GM19328 (cell line): ENCODE data around the gene SPTSSA.

Experiments used
- ATAC-seq: cut with Tn5 transposase; IDR thresholded peaks from one replicate; pipeline ENCODE4 v1.9.1; 2021; ENCODE audit warnings: mild to moderate bottlenecking, moderate library complexity; ENCODE audit not compliant: unreplicated experiment

SPTSSA gene

DNA sequence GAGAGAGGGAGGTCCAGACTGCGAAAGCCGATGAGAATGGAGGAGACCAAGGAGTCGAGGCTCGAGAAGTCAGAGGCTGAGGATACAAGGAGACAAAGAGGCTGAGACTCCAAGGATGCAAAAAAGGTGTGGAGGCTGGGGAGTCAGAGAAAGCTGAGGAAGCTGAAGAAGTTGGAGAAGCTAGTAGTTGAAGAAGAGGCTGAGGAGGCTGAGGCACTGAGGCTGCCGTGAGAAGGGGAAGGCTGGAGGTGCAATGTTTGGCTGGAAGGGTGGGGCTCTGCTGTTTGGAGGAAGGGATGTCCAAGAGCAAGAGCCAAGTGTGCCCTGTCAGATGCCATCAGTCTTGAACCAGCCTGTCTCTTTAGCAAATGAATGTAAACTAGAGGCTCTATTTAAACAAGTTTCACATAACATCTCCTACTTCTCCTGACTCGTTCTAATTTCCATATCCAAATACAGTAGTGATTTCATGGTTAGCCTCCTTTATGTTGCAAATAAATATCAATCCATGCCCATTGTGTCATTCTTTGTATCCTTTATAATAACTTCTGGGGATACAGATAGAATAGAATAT is 10.8 kb upstream of the SPTSSA start:
- ATAC-seq = no peak

DNA sequence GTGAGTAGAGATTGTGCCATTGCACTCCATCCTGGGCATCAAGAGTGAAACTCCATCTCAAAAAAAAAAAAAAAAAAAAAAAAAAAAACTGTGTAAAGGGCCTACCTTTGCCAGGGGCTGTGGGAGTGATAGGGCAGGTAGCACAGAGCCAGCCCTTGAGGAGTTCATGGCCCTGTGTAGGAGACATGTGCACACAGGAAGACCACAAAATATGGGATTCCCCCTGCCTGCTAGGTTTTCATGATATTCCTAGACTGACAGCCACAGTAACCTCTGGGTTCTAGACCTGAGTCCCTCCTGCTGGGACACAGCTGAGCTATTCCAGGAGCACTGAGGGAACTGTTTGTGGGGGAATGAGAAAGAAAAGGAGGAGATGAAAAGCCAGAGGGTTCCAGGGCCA is 8.3 kb upstream of the SPTSSA start:
- ATAC-seq = no peak

DNA sequence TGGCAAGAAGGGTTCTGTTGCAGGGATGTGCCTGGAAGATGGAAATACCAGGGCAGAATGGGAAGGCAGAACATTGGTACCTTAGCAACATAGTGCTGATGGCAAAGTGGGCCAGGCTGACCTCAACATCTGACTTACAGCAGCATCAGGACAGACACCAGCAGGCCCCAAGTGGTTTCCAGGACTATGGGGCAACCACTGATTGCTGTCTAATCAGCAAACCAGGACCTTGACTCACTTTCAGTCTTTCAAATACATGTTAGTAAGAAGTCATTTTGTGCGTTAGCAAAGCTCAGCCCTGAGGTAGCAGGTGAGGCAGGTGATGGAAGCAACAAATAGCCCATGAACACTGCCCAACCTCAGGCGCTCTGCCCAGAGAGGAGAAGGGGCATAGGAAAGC is 4.7 kb upstream of the SPTSSA start:
- no peak for ATAC-seq

DNA sequence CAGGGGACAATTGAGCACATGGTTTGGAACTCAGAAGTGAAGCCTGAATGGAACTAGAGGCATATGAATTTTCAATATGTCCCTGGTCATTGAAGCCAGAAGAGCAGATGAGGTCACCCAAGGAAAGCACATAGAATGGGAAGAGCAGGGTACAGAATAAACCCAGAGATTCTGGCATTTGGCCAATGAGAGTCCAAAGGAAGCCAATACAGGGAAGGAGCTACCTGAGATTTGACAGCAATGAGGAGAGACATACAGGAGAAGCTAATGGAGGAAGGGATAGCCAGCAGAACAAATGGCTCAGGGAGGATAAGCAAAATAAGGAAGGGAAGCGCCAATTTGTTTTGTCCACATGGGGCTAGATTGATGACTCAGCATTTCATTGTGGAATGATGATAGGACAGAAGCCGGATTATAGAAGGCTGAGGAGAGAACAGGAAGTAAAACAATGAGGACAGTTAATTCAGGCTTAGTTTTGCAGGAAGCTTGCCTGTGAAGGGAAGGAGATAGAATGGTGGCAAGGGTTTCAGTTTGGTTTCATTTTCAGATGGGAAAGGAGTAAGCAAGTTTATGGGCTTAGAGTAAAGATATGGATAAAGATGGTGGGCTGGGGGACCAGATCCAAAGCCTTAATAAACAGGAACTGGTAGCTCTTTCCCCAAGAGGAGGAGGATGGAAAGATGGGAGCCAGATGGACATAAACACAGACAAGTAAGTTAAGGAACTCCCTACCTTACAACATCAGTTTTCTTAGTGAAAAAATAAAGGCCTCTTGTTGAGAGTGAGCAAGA is 3.2 kb upstream of the SPTSSA start:
- ATAC-seq = no peak

DNA sequence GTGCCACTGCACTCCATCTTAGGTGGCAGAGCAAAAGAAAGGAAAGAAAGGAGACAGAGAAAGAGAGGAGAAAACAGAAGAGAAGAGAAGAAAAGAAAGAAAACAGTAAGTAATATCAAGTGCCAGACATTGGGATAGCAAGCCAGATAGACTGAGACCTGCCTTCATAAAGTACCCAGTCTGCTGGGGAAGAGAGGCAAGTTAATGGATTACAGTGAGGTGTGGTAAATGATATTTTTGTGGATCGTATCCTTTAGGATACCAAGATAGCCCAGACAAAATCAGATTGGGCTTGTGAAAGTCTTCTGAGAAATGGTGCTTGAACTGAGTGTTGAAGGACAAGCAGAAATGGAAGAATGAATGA is 1.5 kb upstream of the SPTSSA start:
- ATAC-seq = no peak

DNA sequence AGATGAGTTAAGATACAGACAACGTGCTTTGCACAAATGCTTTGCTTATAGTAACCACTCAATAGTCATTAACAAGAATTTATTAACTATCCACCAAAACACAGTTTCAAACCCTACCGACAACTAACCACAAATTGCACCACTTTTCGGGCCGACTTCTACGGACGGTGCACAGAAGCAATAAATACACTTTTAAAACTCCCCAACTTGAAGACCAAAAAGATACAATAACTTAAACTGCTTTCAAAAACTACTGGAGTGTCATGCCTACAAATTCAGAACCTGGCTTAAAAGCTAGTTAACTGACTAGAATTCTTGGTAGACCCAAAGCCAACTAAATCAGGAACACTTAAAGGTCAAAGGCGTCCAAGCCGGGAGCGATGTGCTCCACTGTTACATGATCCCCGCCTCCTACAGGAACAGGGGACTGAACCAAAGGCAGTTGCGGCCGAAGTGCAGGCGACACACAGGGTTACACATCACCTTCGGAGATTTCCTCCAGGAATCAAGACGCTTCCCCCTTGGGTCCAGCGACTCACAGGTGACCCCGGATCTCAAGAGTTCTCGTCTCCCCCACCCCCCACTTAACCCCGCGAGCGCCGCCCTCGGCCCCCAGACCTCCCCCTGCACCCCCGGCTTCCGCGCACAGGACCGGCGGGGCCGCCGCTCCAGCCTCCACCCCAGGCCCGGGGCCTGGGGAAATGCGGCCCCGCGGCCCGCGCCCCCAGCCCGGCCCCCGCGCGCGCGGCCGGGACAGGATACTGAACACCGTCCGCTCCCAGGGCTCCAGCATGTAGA is 507 bp downstream of the SPTSSA start:
- peak; percentile 27 for ATAC-seq

DNA sequence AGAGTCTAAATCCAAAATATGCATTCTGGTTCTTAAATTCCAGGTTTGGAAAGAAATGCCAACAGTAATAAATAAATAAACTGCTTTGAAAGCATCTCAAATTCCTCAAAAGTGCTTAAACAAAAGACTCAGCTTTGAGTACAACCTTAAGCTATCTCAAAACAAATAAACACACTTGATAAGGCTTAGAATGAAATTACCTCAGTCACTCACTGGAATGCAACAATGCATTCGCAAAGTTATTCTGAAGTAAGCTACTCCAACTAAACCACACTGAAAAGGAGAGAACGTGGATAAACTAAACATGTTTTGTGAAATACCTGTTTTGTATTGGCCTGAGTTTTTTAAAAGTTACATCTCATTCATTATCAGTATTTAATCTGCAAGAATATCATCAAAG is 1.2 kb downstream of the SPTSSA start:
- no peak for ATAC-seq

DNA sequence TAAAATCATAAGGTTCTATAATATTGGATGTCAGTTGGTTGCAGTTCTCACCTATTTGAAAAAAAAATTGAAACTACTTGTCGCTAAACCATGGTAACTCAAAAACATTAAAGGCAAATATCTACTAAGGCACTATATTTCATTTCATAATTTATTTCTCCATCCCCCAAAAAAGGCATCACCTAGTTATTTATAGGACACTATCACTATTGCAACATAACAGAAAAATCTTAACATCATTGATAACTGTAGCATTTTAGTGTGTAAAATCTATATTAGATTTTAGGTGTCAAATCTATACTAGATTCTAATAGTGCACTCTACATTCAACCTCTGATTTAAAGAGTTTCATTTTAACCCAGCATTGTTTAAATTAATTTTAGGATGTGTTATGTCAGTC is 1.7 kb downstream of the SPTSSA start:
- ATAC-seq = no peak

DNA sequence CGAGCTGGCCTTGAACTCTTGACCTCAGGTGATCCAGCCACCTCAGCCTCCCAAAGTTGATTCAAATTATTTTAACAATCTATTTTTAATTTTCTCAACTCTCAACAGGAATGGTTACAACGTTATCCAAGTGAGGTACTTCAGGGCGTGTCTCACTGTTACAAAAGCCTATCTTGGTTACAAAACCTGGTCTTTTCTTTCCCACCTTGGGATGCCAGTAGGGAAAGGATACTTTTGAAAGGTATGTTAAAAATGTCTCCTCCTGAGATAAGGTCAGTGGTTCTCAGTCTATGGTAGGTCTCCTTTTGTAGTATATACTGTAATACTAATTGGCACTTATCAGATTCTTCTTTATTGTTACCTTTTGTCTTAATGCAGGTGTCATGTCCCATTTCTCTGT is 4.9 kb downstream of the SPTSSA start:
- ATAC-seq = no peak

DNA sequence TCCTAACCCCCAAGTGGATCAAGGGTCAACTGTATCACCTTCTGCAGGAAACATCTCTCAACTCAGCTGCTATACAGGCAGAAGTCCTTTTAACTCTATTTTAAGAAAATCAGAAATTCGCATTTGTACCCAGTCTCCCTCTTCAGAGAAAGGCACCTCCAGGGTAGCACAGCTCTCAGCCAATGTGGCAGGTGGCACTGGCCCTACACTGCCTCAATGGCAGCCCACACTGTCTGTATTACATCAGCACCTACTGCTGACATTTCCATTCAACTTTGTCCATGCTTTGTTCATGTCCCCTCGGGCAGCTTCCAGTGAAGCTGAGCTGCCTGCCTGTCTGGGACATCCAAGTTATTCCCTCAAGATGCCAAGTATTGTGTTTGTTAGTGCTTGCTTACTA is 8.8 kb downstream of the SPTSSA start:
- no peak for ATAC-seq

DNA sequence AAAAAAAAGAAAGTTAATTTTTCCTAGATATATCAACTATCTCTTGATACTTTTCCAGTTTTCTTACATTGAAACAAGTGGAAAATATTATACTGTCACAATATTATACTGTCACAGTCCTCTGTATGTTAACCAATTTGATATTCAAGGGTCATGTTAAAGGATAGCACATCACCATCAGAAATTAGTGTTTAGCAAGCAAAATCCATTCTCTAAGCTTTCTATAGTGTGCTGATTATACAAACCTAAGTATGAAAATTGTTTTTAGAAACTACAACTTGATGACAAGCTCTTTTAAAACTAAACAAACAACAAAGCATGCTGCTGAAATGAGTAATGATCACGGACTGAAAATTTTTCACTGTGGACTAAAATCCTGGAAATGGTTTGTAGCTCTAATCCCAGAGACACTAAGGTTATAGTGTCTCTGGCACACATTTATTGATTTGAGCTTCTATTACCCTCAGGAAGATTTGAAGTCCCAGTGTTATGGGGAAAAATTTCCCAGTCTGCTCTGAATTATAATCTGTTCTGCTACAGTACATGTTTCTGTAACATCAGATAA is 9.7 kb downstream of the SPTSSA start:
- ATAC-seq = no peak

DNA sequence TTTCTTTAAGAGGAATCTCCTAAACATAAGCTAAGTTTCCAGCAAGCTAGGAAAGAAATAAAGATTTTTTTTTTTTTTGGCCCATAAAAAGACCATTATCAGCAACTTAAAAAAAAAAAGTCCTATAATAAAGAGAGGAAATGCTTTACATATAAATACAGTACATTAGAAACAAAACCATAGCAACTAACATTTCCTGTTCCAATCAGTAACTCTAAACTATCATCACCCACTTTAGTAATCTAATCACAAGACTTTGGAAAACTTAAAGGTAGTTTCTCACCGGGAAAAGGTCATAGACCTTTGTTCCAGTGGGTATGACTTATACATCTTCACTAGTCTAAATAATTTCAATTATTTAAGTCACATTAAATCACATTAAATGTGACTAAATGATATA is 11.1 kb downstream of the SPTSSA start:
- ATAC-seq = no peak

DNA sequence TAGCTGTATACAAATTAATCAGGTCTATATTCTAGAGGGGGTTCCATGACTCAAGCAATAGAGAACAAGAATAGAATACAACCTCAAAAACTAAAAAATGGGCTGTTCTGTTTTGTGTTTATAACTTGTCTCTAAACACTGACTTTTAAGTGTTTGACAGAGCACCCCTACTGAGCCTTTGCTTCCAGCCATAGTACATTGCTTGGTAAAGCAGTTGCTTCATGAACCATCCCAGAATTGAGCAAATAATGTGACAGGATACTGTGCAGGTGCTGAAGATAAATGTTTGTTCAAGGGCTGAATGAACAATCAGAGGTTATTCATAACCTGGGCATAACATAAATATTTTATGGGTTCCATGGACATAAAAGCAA is 11.5 kb downstream of the SPTSSA start:
- ATAC-seq = no peak

DNA sequence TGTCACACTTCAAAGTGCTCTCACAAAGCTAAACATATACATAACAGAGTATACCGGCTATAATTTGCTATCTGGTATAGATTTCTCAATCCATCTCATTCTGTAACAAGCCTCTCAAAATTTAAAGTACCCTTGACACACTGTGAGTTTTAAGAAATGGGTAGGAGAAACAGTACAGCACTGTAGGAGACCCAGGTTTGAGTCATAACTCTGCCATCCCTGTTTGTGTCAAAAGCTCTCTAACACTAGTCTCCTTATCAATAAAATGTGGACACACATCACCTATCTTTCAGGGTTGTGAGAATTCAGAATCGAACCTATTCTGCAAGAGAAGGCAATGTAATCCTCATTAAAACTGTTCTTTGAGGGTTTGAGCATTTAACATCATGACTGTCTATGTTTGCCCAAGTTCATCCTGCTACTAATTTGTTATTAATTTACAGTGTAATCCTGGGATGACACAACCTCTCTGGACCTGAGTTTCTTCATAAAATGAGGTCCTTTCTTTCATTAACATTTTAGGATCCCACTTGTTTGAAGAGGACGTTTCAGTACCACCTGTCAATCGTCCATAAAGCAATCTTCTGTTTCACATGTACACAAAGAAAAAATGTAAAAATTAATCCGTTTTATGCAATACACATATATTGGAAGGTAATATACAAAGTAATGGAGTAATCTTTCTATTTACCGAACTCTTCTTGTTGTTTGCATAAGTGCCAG is 12.1 kb downstream of the SPTSSA start:
- no peak for ATAC-seq

DNA sequence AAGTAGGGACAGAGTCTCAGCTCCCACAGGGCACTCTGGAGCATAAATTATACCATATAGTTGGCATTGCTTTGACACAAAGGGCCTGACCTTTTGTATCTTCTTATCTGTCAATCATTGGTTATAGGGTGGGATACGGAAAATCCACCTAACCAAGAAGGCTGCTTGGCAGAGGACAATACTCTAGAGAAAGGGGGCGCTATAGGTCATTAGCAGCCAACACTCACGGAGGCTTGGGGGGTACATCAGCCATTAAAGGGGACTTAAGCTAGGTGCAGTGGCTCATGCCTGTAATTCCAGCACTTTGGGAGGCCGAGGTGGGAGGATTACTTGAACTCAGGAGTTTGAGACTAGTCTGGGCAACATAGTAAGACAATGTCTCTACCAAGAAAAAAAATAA is 22.9 kb downstream of the SPTSSA start:
- ATAC-seq = no peak

DNA sequence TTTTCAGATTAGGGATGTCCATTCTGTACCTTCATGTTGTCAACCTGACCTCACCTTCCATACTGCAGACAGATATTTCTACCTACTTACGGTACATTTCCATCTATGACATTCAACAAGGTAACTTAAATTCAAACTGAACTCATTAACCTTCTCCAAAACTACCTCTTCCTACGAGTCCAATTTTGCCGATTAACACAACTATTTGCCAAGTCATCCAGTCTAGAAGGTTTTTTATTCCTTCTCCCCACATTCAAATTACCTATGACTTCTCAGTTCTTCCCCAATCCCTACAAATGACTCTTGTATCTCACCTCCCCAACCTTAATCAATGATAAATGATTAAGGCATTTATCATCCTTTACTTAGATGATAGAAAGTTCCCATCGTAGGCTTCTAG is 23.6 kb downstream of the SPTSSA start:
- ATAC-seq = no peak

DNA sequence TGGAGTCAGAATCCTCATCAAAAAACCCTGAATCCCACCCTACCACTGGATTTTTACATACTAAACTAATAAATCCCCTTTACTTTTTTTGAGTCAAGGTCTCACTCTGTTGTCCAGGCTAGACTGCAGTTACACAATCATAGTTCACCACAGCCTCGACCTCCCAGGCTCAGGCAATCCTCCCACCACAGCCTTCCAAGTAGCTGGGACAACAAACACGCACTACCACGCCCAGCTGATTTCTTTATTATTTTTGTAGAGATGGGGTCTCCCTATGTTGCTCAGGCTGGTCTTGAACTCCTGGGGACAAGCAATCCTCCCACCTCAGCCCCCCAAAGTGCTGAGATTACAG is 24.3 kb downstream of the SPTSSA start:
- no peak for ATAC-seq

DNA sequence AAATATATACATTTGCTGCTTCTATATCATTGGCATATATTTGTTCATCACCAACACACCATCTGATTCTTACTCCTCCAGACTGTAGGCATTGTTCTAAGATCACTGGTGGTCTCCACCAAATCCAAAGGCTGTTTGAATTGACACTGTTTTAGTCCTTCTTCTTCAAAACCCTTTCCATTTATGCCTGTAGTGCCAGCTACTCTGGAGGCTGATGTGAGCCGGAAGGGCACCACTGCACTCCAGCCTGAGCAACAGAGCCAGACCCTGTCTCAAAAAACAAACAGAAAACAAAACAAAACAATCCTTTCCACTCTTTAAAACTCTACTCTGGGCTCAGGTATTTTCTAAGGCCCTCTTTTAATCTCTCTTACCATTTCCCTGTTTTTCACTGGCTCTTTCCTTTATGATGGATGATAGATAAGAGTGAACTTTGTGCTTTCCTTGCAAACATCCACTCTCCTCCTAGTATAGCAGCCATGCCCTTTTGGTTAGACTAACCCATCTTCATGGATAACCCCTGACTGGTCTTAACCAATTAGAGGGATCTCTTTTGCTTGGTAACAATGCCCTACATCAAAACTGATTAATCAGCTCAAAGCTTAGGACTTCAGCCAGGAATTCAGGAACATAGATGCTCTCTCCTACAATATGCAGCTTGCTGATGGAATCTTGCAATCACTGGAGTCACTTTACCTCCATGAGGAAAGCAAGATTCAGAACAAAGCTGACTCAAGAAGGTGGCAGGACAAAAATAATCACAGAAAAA is 24.9 kb downstream of the SPTSSA start:
- no peak for ATAC-seq

DNA sequence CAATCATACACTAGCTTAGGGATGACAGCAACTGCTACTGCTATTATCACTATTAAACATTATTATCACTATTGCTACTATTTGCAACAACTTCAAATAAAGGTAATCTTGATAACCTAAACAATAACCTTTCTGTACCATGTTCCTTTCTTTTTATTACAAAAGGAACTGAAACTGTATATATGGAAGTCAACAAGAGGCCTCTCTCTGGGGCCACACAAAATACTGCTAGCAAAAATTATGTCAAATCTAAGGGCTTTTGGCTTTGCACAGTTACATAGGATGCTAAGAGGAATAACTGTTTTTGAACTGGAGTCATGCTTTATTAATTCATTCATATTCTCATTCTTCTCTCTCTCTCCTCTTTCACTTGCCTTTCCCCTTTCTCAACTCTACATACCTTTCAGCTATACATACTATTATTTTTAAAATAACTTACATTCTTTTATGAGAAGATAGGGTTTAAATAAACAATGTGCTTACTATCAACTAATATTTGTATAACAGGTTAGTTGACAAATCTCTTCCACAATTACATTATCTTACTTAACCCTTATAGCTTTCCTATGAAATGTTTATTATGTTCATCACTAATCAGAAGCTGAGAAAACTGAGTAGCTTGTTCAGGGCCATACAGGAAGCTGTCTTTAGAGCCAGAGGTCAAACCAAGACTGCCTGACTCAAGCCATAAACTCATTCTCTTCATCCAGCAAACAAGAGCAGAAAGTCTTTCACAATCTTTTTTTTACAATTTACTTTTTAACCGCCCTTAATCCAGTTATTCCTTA is 25.7 kb downstream of the SPTSSA start:
- no peak for ATAC-seq

DNA sequence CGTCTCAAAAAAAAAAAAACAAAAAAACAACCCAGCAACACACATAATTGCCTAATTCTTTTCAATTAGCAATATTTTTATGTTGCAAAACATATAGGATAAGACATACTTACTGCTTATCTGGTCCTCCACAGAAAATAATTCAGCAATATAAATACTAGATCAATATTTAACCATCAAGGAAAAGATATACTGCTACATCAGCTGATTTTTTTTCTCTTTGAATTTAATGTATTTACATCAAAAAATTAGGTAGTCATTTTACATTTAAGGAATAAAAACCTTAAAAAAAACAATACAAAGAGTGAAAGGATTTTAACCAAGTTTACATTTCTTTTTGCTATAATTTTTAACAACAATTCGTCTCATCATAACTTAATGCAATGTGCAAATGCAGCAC is 28.1 kb downstream of the SPTSSA start:
- ATAC-seq = no peak
